Esophagus squamous epithelium (tissue), 4 donors: ENCODE results near the gene DMAC2.

Source experiments
- POLR2A ChIP-seq, 4 donors: fragments of 450-650 bp; IDR thresholded peaks; one replicate each; pipeline ENCODE4 v1.6.1; 2017; ENCODE audit warnings: antibody characterized with exemption in 4 of 4, mild to moderate bottlenecking in 4 of 4, moderate library complexity in 3 of 4
- TF ChIP-seq, protein P1 (sequence below), 6 experiments: fragments of 450-650 bp in 4 of 6; fragments of 200-600 bp in 2 of 6; sonication (generic) in 2 of 6; IDR thresholded peaks; one replicate each; pipeline ENCODE4 v1.5.1; 2016 to 2019; ENCODE audit warnings: antibody characterized with exemption in 6 of 6, mild to moderate bottlenecking in 4 of 6, moderate library complexity in 4 of 6

DNA sequence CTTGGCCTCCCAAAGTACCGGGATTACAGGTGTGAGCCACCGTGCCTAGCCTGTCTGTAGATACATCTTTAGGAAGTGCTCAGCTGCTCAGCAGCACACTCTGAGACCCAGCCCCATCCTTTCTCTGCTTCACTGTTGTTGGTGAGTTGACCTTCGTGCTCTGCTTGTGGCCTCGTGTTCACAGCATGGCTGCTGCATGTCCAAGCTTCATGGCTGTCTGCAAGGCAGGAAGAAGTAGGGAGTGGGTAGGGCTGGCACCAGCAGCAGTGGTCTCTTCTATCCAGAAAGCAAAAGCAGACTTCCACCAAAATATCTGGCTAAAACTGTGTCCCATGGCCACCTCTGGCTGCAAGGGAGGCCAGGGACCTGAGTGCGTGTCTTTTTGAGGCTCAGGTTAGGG, 26.8 kb downstream of the DMAC2 start:
- TF ChIP-seq, protein P1, sequence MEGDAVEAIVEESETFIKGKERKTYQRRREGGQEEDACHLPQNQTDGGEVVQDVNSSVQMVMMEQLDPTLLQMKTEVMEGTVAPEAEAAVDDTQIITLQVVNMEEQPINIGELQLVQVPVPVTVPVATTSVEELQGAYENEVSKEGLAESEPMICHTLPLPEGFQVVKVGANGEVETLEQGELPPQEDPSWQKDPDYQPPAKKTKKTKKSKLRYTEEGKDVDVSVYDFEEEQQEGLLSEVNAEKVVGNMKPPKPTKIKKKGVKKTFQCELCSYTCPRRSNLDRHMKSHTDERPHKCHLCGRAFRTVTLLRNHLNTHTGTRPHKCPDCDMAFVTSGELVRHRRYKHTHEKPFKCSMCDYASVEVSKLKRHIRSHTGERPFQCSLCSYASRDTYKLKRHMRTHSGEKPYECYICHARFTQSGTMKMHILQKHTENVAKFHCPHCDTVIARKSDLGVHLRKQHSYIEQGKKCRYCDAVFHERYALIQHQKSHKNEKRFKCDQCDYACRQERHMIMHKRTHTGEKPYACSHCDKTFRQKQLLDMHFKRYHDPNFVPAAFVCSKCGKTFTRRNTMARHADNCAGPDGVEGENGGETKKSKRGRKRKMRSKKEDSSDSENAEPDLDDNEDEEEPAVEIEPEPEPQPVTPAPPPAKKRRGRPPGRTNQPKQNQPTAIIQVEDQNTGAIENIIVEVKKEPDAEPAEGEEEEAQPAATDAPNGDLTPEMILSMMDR (IDR thresholded peaks at IDR 0.05): no peak
- no peak for TF ChIP-seq POLR2A (IDR thresholded peaks at IDR 0.05)
